GM12878 (cell line): ENCODE results near the gene TMC2. TPM values are rescaled to one million over a fixed set of nuclear protein-coding genes. Genes with fewer than 3 reads are reported as not detected.

Experiments used
- ATAC-seq: fragments of 200-7000 bp; cut with Tn5 transposase; 3 replicates; pipeline ENCODE4 v1.9.1; 2020; ENCODE audit warnings: mild to moderate bottlenecking, moderate library complexity
- BruUV-seq: library from RNA; stranded (reverse); fragments of 400-500 nt; replicated peaks from 2 replicates; lab custom pipeline; 2021; lab: Mats Ljungman, UMichigan
- CTCF ChIA-PET: fragments of 300-600 bp; sonication (Branson Sonifier 250); formaldehyde crosslinking; extraction: SDS; loops from one replicate; lab custom pipeline; 2021; ENCODE audit warnings: inconsistent platforms; lab: Yijun Ruan, JAX
- POLR2A ChIA-PET: fragments of 350-600 bp; formaldehyde crosslinking; extraction: SDS; loops from one replicate; lab custom pipeline; 2021; ENCODE audit warnings: inconsistent platforms; lab: Charles Lee
- RAD21 ChIA-PET: fragments of 300-600 bp; sonication (Branson Sonifier 250); formaldehyde crosslinking; loops from one replicate; lab custom pipeline; 2023; ENCODE audit warnings: antibody characterized with exemption; ENCODE audit not compliant: unreplicated experiment; lab: Charles Lee
- SMC1A ChIA-PET: fragments of 300-600 bp; sonication (Branson Sonifier 250); formaldehyde crosslinking; loops from one replicate; lab custom pipeline; 2023; ENCODE audit not compliant: unreplicated experiment, uncharacterized antibody; lab: Charles Lee
- DNase-seq: peaks from one replicate; pipeline ENCODE4 v3.0.0-alpha.2; 2011; ENCODE audit warnings: low read depth, low spot score
- FAIRE-seq: peaks from 3 replicates; lab custom pipeline; 2011; peaks lifted over from hg19 to GRCh38; lab: Jason Lieb, UNC
- H2AFZ ChIP-seq: 2 replicates; pipeline ENCODE4 v1.6.0; 2011; ENCODE audit warnings: low read depth, low read length, control low read depth; ENCODE audit not compliant: control insufficient read depth
- H3K27ac ChIP-seq: 2 replicates; pipeline ENCODE4 v1.5.1; 2011; ENCODE audit warnings: control low read depth; ENCODE audit not compliant: control insufficient read depth, insufficient read depth
- H3K27me3 ChIP-seq, 2 experiments: replicated peaks in 1 of 2; 2 replicates each; pipeline versions ENCODE4 v1.6.0 to v1.6.1; 2011; ENCODE audit warnings: low read length in 1 of 2; ENCODE audit not compliant: control insufficient read depth in 2 of 2, insufficient read depth in 2 of 2
- H3K36me3 ChIP-seq, 2 experiments: 2 replicates each; pipeline ENCODE4 v1.5.1; 2011; ENCODE audit warnings: low read length in 1 of 2; ENCODE audit not compliant: control insufficient read depth in 2 of 2, insufficient read depth in 2 of 2
- H3K4me1 ChIP-seq: 2 replicates; pipeline ENCODE4 v1.6.1; 2011; ENCODE audit warnings: mild to moderate bottlenecking, low read length, moderate library complexity, mixed read lengths; ENCODE audit not compliant: control insufficient read depth, insufficient read depth
- H3K4me2 ChIP-seq: 2 replicates; pipeline ENCODE4 v1.6.0; 2011; ENCODE audit warnings: control low read depth; ENCODE audit not compliant: control insufficient read depth, insufficient read depth
- H3K4me3 ChIP-seq: fragments of 200-600 bp; sonication (generic); 2 replicates; pipeline ENCODE4 v1.5.1; 2016
- H3K79me2 ChIP-seq: 2 replicates; pipeline ENCODE4 v1.6.0; 2011; ENCODE audit warnings: low read length; ENCODE audit not compliant: control insufficient read depth, insufficient read depth
- H3K9ac ChIP-seq: 2 replicates; pipeline ENCODE4 v1.8.0; 2011; ENCODE audit warnings: low read length, control low read depth, mixed read lengths; ENCODE audit not compliant: control insufficient read depth, insufficient read depth
- H3K9me3 ChIP-seq: replicated peaks from 3 replicates; pipeline ENCODE4 v1.5.1; 2011; ENCODE audit warnings: mild to moderate bottlenecking, low read length; ENCODE audit not compliant: control insufficient read depth, insufficient read depth
- H4K20me1 ChIP-seq: 2 replicates; pipeline ENCODE4 v1.6.0; 2011; ENCODE audit not compliant: control insufficient read depth, insufficient read depth
- ASH2L ChIP-seq: fragments of 300-600, 200-600 bp; sonication (generic); IDR thresholded peaks from 2 replicates; pipeline ENCODE4 v1.6.1; 2017; ENCODE audit warnings: low read depth, mild to moderate bottlenecking, borderline replicate concordance
- BACH1 ChIP-seq: fragments of 450-650 bp; IDR thresholded peaks from 2 replicates; pipeline ENCODE4 v1.6.1; 2017; ENCODE audit warnings: mild to moderate bottlenecking, borderline replicate concordance
- CHD1 ChIP-seq: IDR thresholded peaks from 2 replicates; pipeline ENCODE4 v1.6.1; 2012; ENCODE audit warnings: low read depth, low read length, improper control_type of control experiment
- HDGF ChIP-seq: fragments of 450-650 bp; IDR thresholded peaks from 2 replicates; pipeline ENCODE4 v1.6.1; 2016; ENCODE audit warnings: antibody characterized with exemption
- MTA2 ChIP-seq: fragments of 450-650 bp; IDR thresholded peaks from 2 replicates; pipeline ENCODE4 v1.6.1; 2016; ENCODE audit warnings: low read depth, mild to moderate bottlenecking, moderate library complexity
- RAD21 ChIP-seq: IDR thresholded peaks from 2 replicates; pipeline ENCODE4 v1.6.1; 2011; ENCODE audit warnings: mild to moderate bottlenecking, low read depth, low read length, moderate library complexity; ENCODE audit not compliant: insufficient read depth
- RB1 ChIP-seq: fragments of 450-650 bp; formaldehyde crosslinking; IDR thresholded peaks from 2 replicates; pipeline ENCODE4 v1.6.1; 2017; ENCODE audit warnings: mild to moderate bottlenecking, borderline replicate concordance
- RELA ChIP-seq: fragments of 450-650 bp; IDR thresholded peaks from 2 replicates; pipeline ENCODE4 v1.8.0; 2014; ENCODE audit warnings: borderline replicate concordance; ENCODE audit not compliant: partially characterized antibody
- TAF1 ChIP-seq: IDR thresholded peaks from 2 replicates; pipeline ENCODE4 v1.6.1; 2011; ENCODE audit warnings: mild to moderate bottlenecking, low read depth, low read length, borderline replicate concordance
- ZNF24 ChIP-seq: fragments of 450-650 bp; IDR thresholded peaks from 2 replicates; pipeline ENCODE4 v1.6.1; 2017; ENCODE audit warnings: antibody characterized with exemption, mild to moderate bottlenecking
- WGBS: methylation state at CpG from one replicate; pipeline ENCODE4 v1.1.6; 2016; ENCODE audit warnings: low lambda C conversion rate; ENCODE audit not compliant: insufficient replicate concordance, insufficient coverage; ENCODE audit errors: missing lambda C conversion rate; 5-methylcytosine and 5-hydroxymethylcytosine counted together
- in situ Hi-C: fragments of 300-500 bp; cut with MboI; formaldehyde crosslinking; loops from 9 replicates; pipeline ENCODE4 v1.14.3; 2018; ENCODE audit warnings: mixed read lengths
- intact Hi-C: fragments of 100-400 bp; cut with micrococcal nuclease; formaldehyde crosslinking; loops from one replicate; pipeline ENCODE4 v1.14.2; 2022; ENCODE audit not compliant: unreplicated experiment
- polyA plus RNA-seq, 11 experiments: library from polyadenylated mRNA; depleted of rRNA in 4 of 11; unstranded in 6 of 11; stranded (reverse) in 5 of 11; fragments of >200 nt; fragmentation: Nextera tagmentation in 4 of 11; fragmentation: Illumina TruSeq in 1 of 11; extraction: Ambion mirVana in 4 of 11; extraction: Trizol in 1 of 11; gene quantifications; 1 replicate in 1 of 11; 2 replicates in 10 of 11; pipeline versions ENCODE4 v1.2.1 to v1.2.3, GENCODE V29; 2011 to 2016; ENCODE audit warnings: inconsistent platforms in 2 of 11, missing spikeins in 2 of 11, low read depth in 1 of 11
- total RNA-seq, 4 experiments: library from RNA; depleted of rRNA in 3 of 4; stranded (reverse); fragments of >200 nt in 3 of 4; fragmentation: Illumina TruSeq in 1 of 4; extraction: Trizol in 1 of 4; gene quantifications; 2 replicates each; pipeline versions ENCODE4 v1.2.1 to v1.2.3, GENCODE V29; 2013 to 2021
- TF ChIP-seq, protein P1 (sequence below): fragments of 450-650 bp; IDR thresholded peaks from 2 replicates; pipeline ENCODE4 v1.6.1; 2017; ENCODE audit warnings: mild to moderate bottlenecking, moderate library complexity

TMC2 gene
- total and polyA plus RNA-seq, 10 of the 15 experiments (the other 5 are each of a cell fraction or from before 2014, with no cell fraction given): 0.08 TPM; not detected in 9

DNA sequence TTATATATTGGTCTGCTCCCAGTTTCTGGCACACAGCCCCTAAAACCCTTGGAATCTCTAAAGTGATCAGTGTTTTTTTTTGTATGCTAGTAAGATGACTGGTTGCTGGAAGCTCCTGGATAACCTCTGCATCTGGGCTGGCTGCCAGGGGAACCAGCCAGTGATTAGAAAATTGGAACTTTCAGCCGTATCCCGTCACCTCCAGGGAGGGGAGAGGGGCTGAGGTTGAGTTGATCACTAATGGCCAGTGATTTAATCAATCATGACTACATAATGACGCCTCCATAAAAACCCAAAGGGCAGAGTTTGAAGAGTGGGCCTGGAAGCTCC lies 68.1 kb downstream of the TMC2 start:
- H3K4me3 ChIP-seq: no peak overlapping the region
- intact Hi-C loops (no loop called here), in situ Hi-C loops (no loop called here)
- 50% methylated on average over 3 of the region's 3 CpGs for WGBS
- H3K9ac ChIP-seq: no peak overlapping the region
- no peaks in the 10 kb centered on the region for H3K27me3 ChIP-seq
- ChIA-PET CTCF (no interaction called here), RAD21 (no interaction called here)
- no peak for FAIRE-seq
- DNase-seq: no peak
- no peak overlapping the region for H2AFZ ChIP-seq
- H3K36me3 ChIP-seq: no peaks in the 10 kb centered on the region
- no peak overlapping the region for H3K27ac ChIP-seq
- H3K4me1 ChIP-seq: no peaks in the 10 kb centered on the region
- TF ChIP-seq RB1 (no peak), TAF1 (no peak), ZNF24 (no peak), MTA2 (no peak), ASH2L (no peak), RELA (no peak), RAD21 (no peak), HDGF (no peak), CHD1 (no peak), BACH1 (no peak)
- TF ChIP-seq, protein P1, sequence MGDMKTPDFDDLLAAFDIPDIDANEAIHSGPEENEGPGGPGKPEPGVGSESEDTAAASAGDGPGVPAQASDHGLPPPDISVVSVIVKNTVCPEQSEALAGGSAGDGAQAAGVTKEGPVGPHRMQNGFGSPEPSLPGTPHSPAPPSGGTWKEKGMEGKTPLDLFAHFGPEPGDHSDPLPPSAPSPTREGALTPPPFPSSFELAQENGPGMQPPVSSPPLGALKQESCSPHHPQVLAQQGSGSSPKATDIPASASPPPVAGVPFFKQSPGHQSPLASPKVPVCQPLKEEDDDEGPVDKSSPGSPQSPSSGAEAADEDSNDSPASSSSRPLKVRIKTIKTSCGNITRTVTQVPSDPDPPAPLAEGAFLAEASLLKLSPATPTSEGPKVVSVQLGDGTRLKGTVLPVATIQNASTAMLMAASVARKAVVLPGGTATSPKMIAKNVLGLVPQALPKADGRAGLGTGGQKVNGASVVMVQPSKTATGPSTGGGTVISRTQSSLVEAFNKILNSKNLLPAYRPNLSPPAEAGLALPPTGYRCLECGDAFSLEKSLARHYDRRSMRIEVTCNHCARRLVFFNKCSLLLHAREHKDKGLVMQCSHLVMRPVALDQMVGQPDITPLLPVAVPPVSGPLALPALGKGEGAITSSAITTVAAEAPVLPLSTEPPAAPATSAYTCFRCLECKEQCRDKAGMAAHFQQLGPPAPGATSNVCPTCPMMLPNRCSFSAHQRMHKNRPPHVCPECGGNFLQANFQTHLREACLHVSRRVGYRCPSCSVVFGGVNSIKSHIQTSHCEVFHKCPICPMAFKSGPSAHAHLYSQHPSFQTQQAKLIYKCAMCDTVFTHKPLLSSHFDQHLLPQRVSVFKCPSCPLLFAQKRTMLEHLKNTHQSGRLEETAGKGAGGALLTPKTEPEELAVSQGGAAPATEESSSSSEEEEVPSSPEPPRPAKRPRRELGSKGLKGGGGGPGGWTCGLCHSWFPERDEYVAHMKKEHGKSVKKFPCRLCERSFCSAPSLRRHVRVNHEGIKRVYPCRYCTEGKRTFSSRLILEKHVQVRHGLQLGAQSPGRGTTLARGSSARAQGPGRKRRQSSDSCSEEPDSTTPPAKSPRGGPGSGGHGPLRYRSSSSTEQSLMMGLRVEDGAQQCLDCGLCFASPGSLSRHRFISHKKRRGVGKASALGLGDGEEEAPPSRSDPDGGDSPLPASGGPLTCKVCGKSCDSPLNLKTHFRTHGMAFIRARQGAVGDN: no peak
- TF ChIP-seq, all 136 proteins: peak for 0
- SMC1A ChIA-PET: no interaction called here
- no TSS peak for BruUV-seq
- H3K9me3 ChIP-seq: peaks cover 2% of the 10 kb centered on the region; the same call in 2 of the 3 replicates
- H3K4me2 ChIP-seq: no peak overlapping the region
- no peak for ATAC-seq
- POLR2A ChIA-PET: no interaction called here
- no peaks in the 10 kb centered on the region for H4K20me1 ChIP-seq
- H3K79me2 ChIP-seq: no peaks in the 10 kb centered on the region
